Measurements from ENCODE around the gene RARA.
A peak's percentile ranks its signal among the peaks of the same experiment; 100 is the strongest.

The RARA gene

DNA sequence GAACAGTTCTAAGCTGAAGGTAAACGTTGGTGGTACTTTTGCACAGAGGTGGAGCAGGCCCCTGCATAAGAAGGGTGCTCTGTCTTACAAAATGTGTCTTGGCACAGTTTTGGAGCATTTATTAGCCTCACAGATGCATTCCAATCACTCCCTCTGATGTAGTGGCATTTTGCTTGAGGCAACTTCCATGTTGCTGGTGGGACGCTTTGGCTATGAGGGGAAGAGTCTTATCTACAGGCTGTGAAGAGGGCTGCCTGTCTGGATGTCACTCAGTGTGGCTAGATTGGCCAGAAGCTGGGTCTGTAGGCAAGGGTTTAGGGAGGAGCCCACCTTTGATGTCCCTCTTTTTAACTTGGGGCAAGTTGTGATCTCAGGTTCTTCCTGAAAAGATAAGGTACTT, 2.6 kb upstream of the RARA start:
- intact Hi-C loops (cut with DNase I; ENCODE audit: low total_unique reads) = loop anchor here (10.0 kb wide), 1 partner anchor 258 kb away; the partner anchor contains the start of gene CCR7
- Histone ChIP-seq H3K9me3 (no peaks in the 10 kb centered on the region), H3K27me3 (no peaks in the 10 kb centered on the region), H3K27ac (no peak overlapping the region), H3K4me1 (peaks cover 0 to 56% (median 35%) of the 10 kb centered on the region in 4 donors), H3K36me3 (no peaks in the 10 kb centered on the region), H3K4me3 (no peak overlapping the region)
- TF ChIP-seq, protein P1, sequence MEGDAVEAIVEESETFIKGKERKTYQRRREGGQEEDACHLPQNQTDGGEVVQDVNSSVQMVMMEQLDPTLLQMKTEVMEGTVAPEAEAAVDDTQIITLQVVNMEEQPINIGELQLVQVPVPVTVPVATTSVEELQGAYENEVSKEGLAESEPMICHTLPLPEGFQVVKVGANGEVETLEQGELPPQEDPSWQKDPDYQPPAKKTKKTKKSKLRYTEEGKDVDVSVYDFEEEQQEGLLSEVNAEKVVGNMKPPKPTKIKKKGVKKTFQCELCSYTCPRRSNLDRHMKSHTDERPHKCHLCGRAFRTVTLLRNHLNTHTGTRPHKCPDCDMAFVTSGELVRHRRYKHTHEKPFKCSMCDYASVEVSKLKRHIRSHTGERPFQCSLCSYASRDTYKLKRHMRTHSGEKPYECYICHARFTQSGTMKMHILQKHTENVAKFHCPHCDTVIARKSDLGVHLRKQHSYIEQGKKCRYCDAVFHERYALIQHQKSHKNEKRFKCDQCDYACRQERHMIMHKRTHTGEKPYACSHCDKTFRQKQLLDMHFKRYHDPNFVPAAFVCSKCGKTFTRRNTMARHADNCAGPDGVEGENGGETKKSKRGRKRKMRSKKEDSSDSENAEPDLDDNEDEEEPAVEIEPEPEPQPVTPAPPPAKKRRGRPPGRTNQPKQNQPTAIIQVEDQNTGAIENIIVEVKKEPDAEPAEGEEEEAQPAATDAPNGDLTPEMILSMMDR (IDR thresholded peaks at IDR 0.05) = no peak
- DNase-seq = no peak

DNA sequence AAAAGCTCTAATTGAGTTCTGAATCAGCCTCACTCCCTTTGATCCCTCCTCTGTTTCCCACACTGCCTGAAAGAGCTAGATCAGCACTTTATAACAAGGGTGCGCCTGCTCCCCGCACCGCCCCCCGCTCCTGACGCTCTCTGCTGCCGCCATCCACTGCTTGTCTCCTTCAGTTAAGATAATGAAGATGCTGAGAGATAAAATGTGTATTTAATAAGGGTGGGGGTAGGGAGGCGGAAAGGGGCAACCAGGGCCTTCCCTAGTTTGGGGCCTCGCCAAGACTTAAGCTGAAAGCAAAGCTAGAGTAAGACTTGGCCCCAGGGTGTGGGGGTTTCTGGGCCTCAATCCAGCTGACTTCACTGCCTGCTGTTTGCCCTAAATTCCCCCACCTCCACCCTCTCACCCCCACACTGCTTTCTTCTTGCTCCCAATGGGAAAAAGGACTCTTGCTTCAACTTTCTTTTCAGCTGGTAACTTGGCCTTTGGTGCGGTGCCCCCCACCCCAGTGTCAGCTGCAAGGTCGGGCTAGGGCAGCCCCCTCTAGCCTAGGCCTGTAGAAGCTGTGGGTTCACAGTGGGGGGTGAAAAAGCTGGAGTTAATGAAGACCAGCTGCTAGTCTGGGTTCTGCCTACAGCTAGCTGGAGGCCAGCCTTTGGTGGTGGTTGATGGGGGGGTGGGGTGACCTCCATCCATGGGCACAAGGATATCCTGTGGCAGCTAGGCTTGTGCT, 1.8 kb upstream of the RARA start:
- Histone ChIP-seq H3K4me3 (no peak overlapping the region), H3K9me3 (no peaks in the 10 kb centered on the region), H3K36me3 (no peaks in the 10 kb centered on the region), H3K27ac (no peak overlapping the region), H3K4me1 (peaks cover 0 to 63% (median 43%) of the 10 kb centered on the region in 4 donors), H3K27me3 (no peaks in the 10 kb centered on the region)
- TF ChIP-seq, protein P1 (IDR thresholded peaks at IDR 0.05) = no peak
- DNase-seq = no peak
- intact Hi-C loops (cut with DNase I; ENCODE audit: low total_unique reads) = loop anchor here (10.0 kb wide), 1 partner anchor 258 kb away; the partner anchor contains the start of gene CCR7

DNA sequence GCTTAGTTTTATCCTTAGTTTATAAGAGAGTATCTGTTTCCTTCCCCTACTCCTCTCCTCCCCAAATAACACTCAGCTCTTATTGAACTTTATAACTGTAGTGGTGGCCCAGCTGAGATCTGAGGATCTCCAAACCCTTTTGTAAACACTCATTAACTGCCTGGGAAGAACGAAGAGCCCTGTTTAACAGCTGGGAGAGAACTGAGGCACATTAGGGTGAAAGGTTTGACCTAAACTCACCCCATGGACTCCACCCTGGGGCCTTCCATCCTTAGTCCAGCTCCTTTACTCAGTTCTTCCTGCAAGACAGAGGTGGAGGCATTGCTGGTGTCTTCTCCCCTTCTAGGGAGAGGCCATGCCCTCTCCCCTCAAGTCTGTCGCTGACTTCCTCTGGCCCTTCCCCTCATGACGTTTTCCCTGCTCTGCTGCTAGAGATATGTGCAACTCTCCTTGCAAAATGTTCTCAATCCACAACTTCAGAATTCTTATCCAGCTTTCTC, 1.2 kb upstream of the RARA start:
- intact Hi-C loops (cut with DNase I; ENCODE audit: low total_unique reads) = loop anchor here (2.0 to 10.0 kb wide), 2 partner anchors 41 to 257 kb away; partner anchors contain the start of gene CCR7
- Histone ChIP-seq H3K4me1 (peaks cover 0 to 70% (median 49%) of the 10 kb centered on the region in 4 donors), H3K36me3 (no peaks in the 10 kb centered on the region), H3K27me3 (no peaks in the 10 kb centered on the region), H3K27ac (no peak overlapping the region), H3K4me3 (no peak overlapping the region), H3K9me3 (no peaks in the 10 kb centered on the region)
- TF ChIP-seq, protein P1 (IDR thresholded peaks at IDR 0.05) = no peak
- DNase-seq = no peak

DNA sequence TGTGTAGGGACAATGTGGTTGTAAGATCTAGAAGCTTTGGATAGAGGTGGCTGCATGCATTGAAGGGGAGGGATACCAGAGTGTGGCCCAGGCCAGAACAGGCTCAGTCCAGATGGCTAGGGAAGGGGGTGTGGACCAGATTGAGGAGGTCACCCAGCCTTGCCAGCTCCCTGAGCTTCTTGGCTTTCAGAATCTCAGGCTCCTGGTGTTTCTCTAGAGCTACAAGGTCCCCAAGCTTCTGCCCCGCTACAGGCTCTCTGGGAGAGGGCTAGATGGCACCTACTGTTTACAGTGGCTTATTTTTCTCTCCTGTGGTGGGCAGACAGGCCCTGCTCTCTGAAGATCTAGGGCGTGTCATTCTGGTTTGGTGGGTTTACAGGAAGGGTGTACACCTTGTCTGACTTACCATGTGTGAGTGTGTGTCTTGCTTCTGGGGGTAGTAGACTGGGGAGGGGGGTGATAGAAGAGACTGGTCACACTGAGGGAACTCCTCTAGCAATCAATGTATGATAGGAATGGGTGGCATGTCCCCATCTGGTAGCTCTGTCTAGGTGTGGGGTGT, 1.1 kb downstream of the RARA start:
- DNase-seq = no peak
- Histone ChIP-seq H3K36me3 (no peaks in the 10 kb centered on the region), H3K4me1 (peaks cover 0 to 86% (median 66%) of the 10 kb centered on the region in 4 donors), H3K27me3 (no peaks in the 10 kb centered on the region), H3K27ac (peak overlapping the region; percentile 94 to 95), H3K9me3 (no peaks in the 10 kb centered on the region), H3K4me3 (no peak overlapping the region)
- intact Hi-C loops (cut with DNase I; ENCODE audit: low total_unique reads) = loop anchor here (2.0 to 10.0 kb wide), 2 partner anchors 39 to 255 kb away; partner anchors contain the start of gene CCR7
- TF ChIP-seq, protein P1 (IDR thresholded peaks at IDR 0.05) = no peak

DNA sequence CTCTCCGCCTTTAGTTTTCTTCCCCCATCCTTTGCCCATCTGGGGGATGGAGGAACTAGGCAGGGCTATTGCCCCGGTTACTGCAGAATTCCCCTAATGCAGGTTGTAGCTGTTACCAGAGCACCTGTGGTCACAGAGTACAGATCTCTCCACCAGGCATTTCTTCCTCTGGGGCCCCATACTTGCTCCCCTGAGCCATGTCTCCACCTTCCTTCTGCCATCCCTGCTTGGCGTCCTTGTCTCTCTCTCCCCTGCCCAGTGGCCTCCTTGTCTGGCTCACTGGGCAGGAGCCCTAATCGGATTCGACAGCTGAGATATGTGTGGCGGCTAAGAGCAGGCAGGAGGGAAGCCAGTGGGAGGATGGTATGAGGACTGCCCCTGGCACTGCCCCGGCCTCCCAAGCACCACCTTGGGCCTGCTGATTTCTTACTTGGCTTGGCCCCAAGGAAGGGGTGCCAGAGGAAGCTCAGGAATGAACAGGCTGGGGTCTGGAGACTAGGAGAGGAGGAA, 2.0 kb downstream of the RARA start:
- no peak overlapping the region for H3K4me3 ChIP-seq
- H3K27me3 ChIP-seq = no peaks in the 10 kb centered on the region
- H3K27ac ChIP-seq = peak overlapping the region; percentile 94 to 95
- no peaks in the 10 kb centered on the region for H3K36me3 ChIP-seq
- no peaks in the 10 kb centered on the region for H3K9me3 ChIP-seq
- DNase-seq = no peak
- TF ChIP-seq, protein P1 (IDR thresholded peaks at IDR 0.05) = no peak
- H3K4me1 ChIP-seq = peaks cover 0 to 93% (median 74%) of the 10 kb centered on the region in 4 donors
- intact Hi-C loops (cut with DNase I; ENCODE audit: low total_unique reads) = no loop called here

Measured in tibial artery (tissue), 4 donors.